Activated naive CD4-positive, alpha-beta T cell treated with anti-CD3 and anti-CD28 coated beads, Interleukin-2, amount 50 U/mL, for 24 hours (primary cell): Measurements from ENCODE around the gene FHIT.
"Not testable (repeated sequence)": the region's sequence is repeated elsewhere in the genome, so short reads cannot be mapped to it uniquely, and the experiment has no call there.

Source experiments
- H3K27ac Mint-ChIP-seq: one replicate; pipeline ENCODE4 v1.8.0; 2021; ENCODE audit warnings: mild to moderate bottlenecking, mixed read lengths
- H3K27me3 Mint-ChIP-seq: one replicate; pipeline ENCODE4 v1.8.0; 2021; ENCODE audit warnings: mixed read lengths
- H3K36me3 Mint-ChIP-seq: one replicate; pipeline ENCODE4 v1.8.0; 2021; ENCODE audit warnings: mixed read lengths
- H3K4me1 Mint-ChIP-seq: one replicate; pipeline ENCODE4 v1.8.0; 2021; ENCODE audit warnings: mixed read lengths
- H3K4me3 Mint-ChIP-seq: one replicate; pipeline ENCODE4 v1.8.0; 2021; ENCODE audit warnings: mild to moderate bottlenecking, mixed read lengths
- H3K9me3 Mint-ChIP-seq: one replicate; pipeline ENCODE4 v1.8.0; 2021; ENCODE audit warnings: mixed read lengths

FHIT gene

GRCh38 chr3:59812237-59813147 is 1438.8 kb downstream of the FHIT start:
- no peaks in the 10 kb centered on the region for H3K27me3 Mint-ChIP-seq
- peaks cover 47% of the 10 kb centered on the region for H3K4me1 Mint-ChIP-seq
- no peaks in the 10 kb centered on the region for H3K9me3 Mint-ChIP-seq
- no peak overlapping the region for H3K4me3 Mint-ChIP-seq
- peaks cover 13% of the 10 kb centered on the region for H3K36me3 Mint-ChIP-seq
- no peak overlapping the region for H3K27ac Mint-ChIP-seq

GRCh38 chr3:59811160-59811559 is 1440.1 kb downstream of the FHIT start:
- no peak overlapping the region for H3K27ac Mint-ChIP-seq
- H3K9me3 Mint-ChIP-seq, result no peaks in the 10 kb centered on the region
- peaks cover 13% of the 10 kb centered on the region for H3K36me3 Mint-ChIP-seq
- H3K27me3 Mint-ChIP-seq, result no peaks in the 10 kb centered on the region
- H3K4me3 Mint-ChIP-seq, result no peak overlapping the region
- H3K4me1 Mint-ChIP-seq, result peaks cover 49% of the 10 kb centered on the region

- H3K4me3 Mint-ChIP-seq, result no peak overlapping the region
- H3K9me3 Mint-ChIP-seq, result no peaks in the 10 kb centered on the region
- H3K27ac Mint-ChIP-seq, result peak overlapping the region; percentile 14
- peaks cover 49% of the 10 kb centered on the region for H3K4me1 Mint-ChIP-seq
- H3K27me3 Mint-ChIP-seq, result no peaks in the 10 kb centered on the region
- H3K36me3 Mint-ChIP-seq, result peaks cover 13% of the 10 kb centered on the region
Measured at GRCh38 chr3:59810606-59811005, 1440.6 kb downstream of the FHIT start.

- Mint-ChIP-seq H3K27me3 (no peaks in the 10 kb centered on the region), H3K4me3 (no peak overlapping the region), H3K36me3 (peaks cover 15% of the 10 kb centered on the region), H3K27ac (peak overlapping the region; percentile 65), H3K4me1 (peaks cover 49% of the 10 kb centered on the region), H3K9me3 (no peaks in the 10 kb centered on the region)
Measured at GRCh38 chr3:59809710-59810444, 1441.4 kb downstream of the FHIT start.

- Mint-ChIP-seq H3K9me3 (no peaks in the 10 kb centered on the region), H3K36me3 (peaks cover 17% of the 10 kb centered on the region), H3K27ac (peak overlapping the region; percentile 65), H3K4me3 (no peak overlapping the region), H3K27me3 (no peaks in the 10 kb centered on the region), H3K4me1 (peaks cover 50% of the 10 kb centered on the region)
Measured at GRCh38 chr3:59809016-59809415, 1442.2 kb downstream of the FHIT start.

- peak overlapping the region; percentile 55 for H3K27ac Mint-ChIP-seq
- no peaks in the 10 kb centered on the region for H3K9me3 Mint-ChIP-seq
- no peak overlapping the region for H3K4me3 Mint-ChIP-seq
- peaks cover 52% of the 10 kb centered on the region for H3K4me1 Mint-ChIP-seq
- H3K36me3 Mint-ChIP-seq, result peaks cover 15% of the 10 kb centered on the region
- no peaks in the 10 kb centered on the region for H3K27me3 Mint-ChIP-seq
Measured at GRCh38 chr3:59808446-59808845, 1442.8 kb downstream of the FHIT start.

- Mint-ChIP-seq H3K36me3 (peaks cover 20% of the 10 kb centered on the region), H3K27ac (no peak overlapping the region), H3K27me3 (no peaks in the 10 kb centered on the region), H3K9me3 (no peaks in the 10 kb centered on the region), H3K4me3 (no peak overlapping the region), H3K4me1 (peaks cover 55% of the 10 kb centered on the region)
Measured at GRCh38 chr3:59803268-59803667, 1448.0 kb downstream of the FHIT start.

- H3K27ac Mint-ChIP-seq, result peak overlapping the region; percentile 5
- H3K36me3 Mint-ChIP-seq, result peaks cover 18% of the 10 kb centered on the region
Measured at GRCh38 chr3:59802453-59802852, 1448.8 kb downstream of the FHIT start.

GRCh38 chr3:59802045-59802444 is 1449.2 kb downstream of the FHIT start:
- Mint-ChIP-seq H3K27ac (no peak overlapping the region), H3K36me3 (peaks cover 18% of the 10 kb centered on the region), H3K9me3 (no peaks in the 10 kb centered on the region), H3K27me3 (no peaks in the 10 kb centered on the region), H3K4me3 (no peak overlapping the region), H3K4me1 (peaks cover 54% of the 10 kb centered on the region)

More at GRCh38 chr3:59802453-59802852, 1448.8 kb downstream of the FHIT start:
- not testable (repeated sequence) for H3K4me3 Mint-ChIP-seq, H3K9me3 Mint-ChIP-seq, H3K27me3 Mint-ChIP-seq
- H3K4me1 Mint-ChIP-seq, result peaks cover 54% of the 10 kb centered on the region

- no peak overlapping the region for H3K4me3 Mint-ChIP-seq
- no peak overlapping the region for H3K27ac Mint-ChIP-seq
- no peaks in the 10 kb centered on the region for H3K27me3 Mint-ChIP-seq
- no peaks in the 10 kb centered on the region for H3K9me3 Mint-ChIP-seq
- H3K4me1 Mint-ChIP-seq, result peaks cover 59% of the 10 kb centered on the region
- peaks cover 22% of the 10 kb centered on the region for H3K36me3 Mint-ChIP-seq
Measured at GRCh38 chr3:59800481-59800880, 1450.8 kb downstream of the FHIT start.

- H3K36me3 Mint-ChIP-seq, result peaks cover 23% of the 10 kb centered on the region
- no peak overlapping the region for H3K4me3 Mint-ChIP-seq
- no peak overlapping the region for H3K27ac Mint-ChIP-seq
- H3K9me3 Mint-ChIP-seq, result no peaks in the 10 kb centered on the region
- no peaks in the 10 kb centered on the region for H3K27me3 Mint-ChIP-seq
- H3K4me1 Mint-ChIP-seq, result peaks cover 63% of the 10 kb centered on the region
Measured at GRCh38 chr3:59798372-59799086, 1452.7 kb downstream of the FHIT start.

GRCh38 chr3:59797533-59797932 is 1453.7 kb downstream of the FHIT start:
- Mint-ChIP-seq H3K4me1 (peaks cover 63% of the 10 kb centered on the region), H3K27me3 (no peaks in the 10 kb centered on the region), H3K27ac (no peak overlapping the region), H3K36me3 (peaks cover 25% of the 10 kb centered on the region), H3K4me3 (no peak overlapping the region), H3K9me3 (no peaks in the 10 kb centered on the region)

GRCh38 chr3:59796456-59796855 is 1454.8 kb downstream of the FHIT start:
- Mint-ChIP-seq H3K4me3 (no peak overlapping the region), H3K27ac (peak overlapping the region; percentile 6), H3K9me3 (no peaks in the 10 kb centered on the region), H3K4me1 (peaks cover 62% of the 10 kb centered on the region), H3K36me3 (peaks cover 21% of the 10 kb centered on the region), H3K27me3 (no peaks in the 10 kb centered on the region)

GRCh38 chr3:59795756-59796155 is 1455.5 kb downstream of the FHIT start:
- Mint-ChIP-seq H3K4me1 (peaks cover 69% of the 10 kb centered on the region), H3K36me3 (peaks cover 21% of the 10 kb centered on the region), H3K27ac (no peak overlapping the region), H3K27me3 (no peaks in the 10 kb centered on the region), H3K4me3 (no peak overlapping the region), H3K9me3 (no peaks in the 10 kb centered on the region)

- no peak overlapping the region for H3K27ac Mint-ChIP-seq
- no peak overlapping the region for H3K4me3 Mint-ChIP-seq
- H3K9me3 Mint-ChIP-seq, result no peaks in the 10 kb centered on the region
- peaks cover 70% of the 10 kb centered on the region for H3K4me1 Mint-ChIP-seq
- peaks cover 21% of the 10 kb centered on the region for H3K36me3 Mint-ChIP-seq
- H3K27me3 Mint-ChIP-seq, result no peaks in the 10 kb centered on the region
Measured at GRCh38 chr3:59793976-59794375, 1457.3 kb downstream of the FHIT start.
